Germinal center (tissue), 1 donor: ENCODE results near the gene PIBF1.
A peak's percentile ranks its signal among the peaks of the same experiment; 100 is the strongest.
"Not testable (repeated sequence)": the region's sequence is repeated elsewhere in the genome, so short reads cannot be mapped to it uniquely, and the experiment has no call there.

Experiments used
- DNase-seq: peaks from one replicate; pipeline ENCODE4 v3.0.0; 2012; ENCODE audit warnings: mixed read lengths, low spot score

The PIBF1 gene

GRCh38 chr13:73025217-73026012 lies 243.5 kb downstream of the PIBF1 start:
- no peak for DNase-seq

- no peak for DNase-seq
Observed at GRCh38 chr13:73034901-73035300, 253.0 kb downstream of the PIBF1 start.

GRCh38 chr13:73035660-73036059 lies 253.7 kb downstream of the PIBF1 start:
- no peak for DNase-seq

GRCh38 chr13:73036566-73036965 lies 254.6 kb downstream of the PIBF1 start:
- DNase-seq, result no peak

GRCh38 chr13:73038064-73038463 lies 256.1 kb downstream of the PIBF1 start:
- DNase-seq, result no peak

- no peak for DNase-seq
Observed at GRCh38 chr13:73039201-73040108, 257.5 kb downstream of the PIBF1 start.

GRCh38 chr13:73040484-73040883 lies 258.6 kb downstream of the PIBF1 start:
- no peak for DNase-seq

- no peak for DNase-seq
Observed at GRCh38 chr13:73040968-73041596, 259.1 kb downstream of the PIBF1 start.

GRCh38 chr13:73045031-73045430 lies 263.1 kb downstream of the PIBF1 start:
- no peak for DNase-seq

GRCh38 chr13:73048615-73049014 lies 266.7 kb downstream of the PIBF1 start:
- DNase-seq, result not testable (repeated sequence)

- DNase-seq, result no peak
Observed at GRCh38 chr13:73054712-73055111, 272.8 kb downstream of the PIBF1 start.

- DNase-seq, result no peak
Observed at GRCh38 chr13:73055813-73056564, 274.1 kb downstream of the PIBF1 start.

GRCh38 chr13:73056565-73056962 lies 274.6 kb downstream of the PIBF1 start:
- DNase-seq, result no peak

GRCh38 chr13:73057284-73058063 lies 275.5 kb downstream of the PIBF1 start:
- DNase-seq, result no peak

GRCh38 chr13:73058064-73058313 lies 276.1 kb downstream of the PIBF1 start:
- no peak for DNase-seq

- DNase-seq, result no peak
Observed at GRCh38 chr13:73058432-73058735, 276.5 kb downstream of the PIBF1 start.

- DNase-seq, result peak; percentile 99
Observed at GRCh38 chr13:73058736-73059459, 277.0 kb downstream of the PIBF1 start, which contains the start of gene KLF5. KLF5 (plus strand) TSS chr13:73059005; CDS start chr13:73059328, 323 bp downstream.

- peak; percentile 54 for DNase-seq
Observed at GRCh38 chr13:73059460-73060250, 277.7 kb downstream of the PIBF1 start.

GRCh38 chr13:73060251-73061160 lies 278.6 kb downstream of the PIBF1 start:
- DNase-seq, result no peak
